GM18873 (cell line): ENCODE results near the gene SLC52A1.
"Not testable (repeated sequence)": the region's sequence is repeated elsewhere in the genome, so short reads cannot be mapped to it uniquely, and the experiment has no call there.

Experiments
- ATAC-seq: cut with Tn5 transposase; IDR thresholded peaks from one replicate; pipeline ENCODE4 v1.9.1; 2021; ENCODE audit warnings: mild to moderate bottlenecking, moderate library complexity, moderate number of reproducible peaks; ENCODE audit not compliant: unreplicated experiment, low FRiP score

SLC52A1 gene

DNA sequence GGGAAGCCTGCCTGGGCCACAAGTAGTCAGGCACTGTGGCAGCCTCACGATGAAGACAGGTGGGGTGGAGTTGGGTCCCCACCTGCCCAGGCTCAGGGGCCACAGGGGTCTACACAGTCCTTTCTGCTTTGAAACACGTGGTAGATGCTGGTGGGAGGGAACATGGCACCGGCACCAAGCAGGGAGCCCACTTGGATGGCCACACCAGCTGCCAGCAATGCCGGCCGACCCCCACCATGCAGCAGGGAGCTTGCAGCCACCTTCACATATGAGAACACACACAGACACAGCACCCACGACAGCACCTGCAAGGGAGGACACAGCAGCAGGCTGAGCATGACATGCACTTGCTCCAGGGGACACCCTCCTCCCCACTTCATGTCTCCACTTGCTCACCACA is 2.4 kb downstream of the SLC52A1 start:
- ATAC-seq: no peak

DNA sequence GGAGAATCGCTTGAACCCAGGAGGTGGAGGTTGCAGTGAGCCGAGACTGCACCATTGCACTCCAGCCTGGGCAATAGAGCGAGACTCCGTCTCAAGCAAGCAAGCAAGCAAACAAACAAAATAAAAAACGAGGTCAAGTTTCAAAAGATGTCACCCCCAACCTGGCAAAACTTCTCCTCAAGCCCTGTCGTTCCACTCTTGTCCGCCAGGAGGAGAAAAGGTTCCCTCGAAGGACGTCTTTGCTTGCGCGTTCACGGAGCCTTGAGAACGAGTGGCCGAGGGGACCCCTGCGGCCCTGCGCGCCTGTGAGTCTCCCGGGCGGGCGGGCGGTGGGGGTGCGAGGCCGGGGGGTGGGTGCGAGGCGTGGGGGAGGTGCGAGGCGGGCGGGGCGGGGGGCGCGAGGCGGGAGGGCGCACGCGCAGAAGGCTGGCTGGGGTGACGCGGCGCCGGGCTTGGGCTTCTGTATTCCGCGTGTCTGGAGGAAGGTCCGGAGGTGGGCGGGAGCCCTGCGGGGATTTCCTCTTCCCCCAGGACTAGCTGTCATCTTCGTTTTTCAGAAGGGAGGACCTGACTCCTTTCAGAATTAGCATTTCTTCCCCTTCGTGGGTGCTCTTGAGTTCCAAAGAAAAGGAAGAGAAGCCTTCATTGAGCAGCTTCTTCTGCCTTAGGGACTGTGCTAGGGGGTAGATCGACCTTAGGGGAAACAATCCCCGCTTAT is 3.7 kb downstream of the SLC52A1 start:
- no peak for ATAC-seq

DNA sequence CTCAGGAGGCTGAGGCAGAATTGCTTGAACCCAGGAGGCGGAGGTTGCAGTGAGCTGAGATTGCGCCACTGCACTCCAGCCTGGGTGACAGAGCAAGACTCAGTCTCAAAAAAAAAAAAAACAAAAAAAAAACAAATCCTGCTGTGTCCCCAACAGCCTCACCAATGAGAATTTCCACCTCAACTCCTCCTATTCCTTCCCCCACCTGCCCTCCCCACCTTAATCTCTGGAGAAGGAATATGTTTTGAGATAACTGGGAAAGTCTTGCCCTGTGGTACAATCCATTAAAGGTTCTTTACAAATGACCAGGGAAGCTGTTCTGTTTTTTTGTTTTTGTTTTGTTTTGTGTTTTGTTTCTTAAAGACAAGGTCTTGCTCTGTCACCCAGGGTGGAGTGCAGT is 5.1 kb downstream of the SLC52A1 start:
- not testable (repeated sequence) for ATAC-seq

DNA sequence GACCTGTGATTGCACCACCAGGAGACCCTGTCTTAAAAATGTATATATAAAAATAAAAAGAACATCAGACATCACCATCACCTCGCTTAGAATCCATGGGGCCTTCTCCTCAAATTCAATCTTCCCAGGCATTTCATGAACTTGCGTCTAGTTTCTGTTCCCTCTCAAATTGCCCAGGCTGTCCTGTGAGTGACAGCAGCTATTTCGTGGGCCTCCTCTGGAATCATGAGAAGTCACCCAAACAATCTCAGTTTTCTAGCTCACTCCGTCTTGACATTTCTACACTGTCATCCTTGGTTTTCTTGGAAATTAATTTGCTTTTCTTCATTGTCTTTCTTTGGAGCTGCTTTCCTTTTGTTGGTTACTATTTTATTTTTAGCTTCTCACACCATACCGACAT is 7.3 kb downstream of the SLC52A1 start:
- ATAC-seq: no peak

DNA sequence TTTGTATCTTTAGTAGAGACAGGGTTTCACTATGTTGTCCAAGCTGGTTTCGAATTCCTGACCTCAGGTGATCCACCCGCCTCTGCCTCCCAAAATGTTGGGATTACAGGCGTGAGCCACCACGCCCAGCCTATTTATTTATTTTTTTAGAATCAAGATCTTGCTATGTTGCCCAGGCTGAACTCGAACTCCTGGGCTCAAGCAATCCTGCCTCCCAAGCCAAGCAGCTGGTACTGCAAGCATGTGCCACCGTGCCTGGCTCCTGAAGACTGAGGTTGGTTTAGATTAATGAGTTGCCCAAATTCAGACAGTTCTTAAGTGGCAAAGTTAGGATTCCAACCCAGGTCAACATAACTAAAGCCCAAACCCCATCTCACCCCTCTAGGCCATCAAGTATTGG is 7.9 kb downstream of the SLC52A1 start:
- ATAC-seq: no peak

DNA sequence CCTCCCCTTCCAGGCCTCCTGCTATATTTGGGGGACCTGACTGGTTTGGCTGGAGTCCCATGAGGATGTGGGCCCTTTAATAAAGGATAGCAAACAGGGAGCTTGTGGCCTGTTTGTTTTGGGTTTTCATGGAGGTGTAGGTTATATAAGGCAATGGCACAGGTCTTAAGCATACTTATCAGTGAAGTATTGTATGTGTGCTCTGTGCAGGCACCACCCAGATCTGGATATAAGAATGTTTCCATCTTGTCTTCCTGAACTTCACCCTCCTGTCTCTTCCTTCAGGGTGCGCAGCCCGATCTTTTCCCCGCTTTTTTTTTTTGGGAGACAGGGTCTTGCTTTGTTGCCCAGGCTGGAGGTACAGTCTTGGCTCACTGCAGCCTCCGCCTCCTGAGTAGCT is 10.6 kb downstream of the SLC52A1 start:
- no peak for ATAC-seq

DNA sequence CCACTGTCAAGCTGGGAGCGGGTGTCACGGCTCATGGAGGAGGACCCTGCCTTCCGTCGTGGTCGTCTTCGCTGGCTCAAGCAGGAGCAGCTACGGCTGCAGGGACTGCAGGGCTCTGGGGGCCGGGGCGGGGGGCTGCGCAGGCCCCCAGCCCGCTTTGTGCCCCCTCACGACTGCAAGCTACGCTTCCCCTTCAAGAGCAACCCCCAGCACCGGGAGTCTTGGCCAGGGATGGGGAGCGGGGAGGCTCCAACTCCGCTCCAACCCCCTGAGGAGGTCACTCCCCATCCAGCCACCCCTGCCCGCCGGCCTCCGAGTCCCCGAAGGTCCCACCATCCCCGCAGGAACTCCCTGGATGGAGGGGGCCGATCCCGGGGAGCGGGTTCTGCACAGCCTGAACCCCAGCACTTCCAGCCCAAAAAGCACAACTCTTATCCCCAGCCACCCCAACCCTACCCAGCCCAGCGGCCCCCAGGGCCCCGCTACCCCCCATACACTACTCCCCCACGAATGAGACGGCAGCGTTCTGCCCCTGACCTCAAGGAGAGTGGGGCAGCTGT is 11.6 kb downstream of the SLC52A1 start:
- ATAC-seq: no peak

DNA sequence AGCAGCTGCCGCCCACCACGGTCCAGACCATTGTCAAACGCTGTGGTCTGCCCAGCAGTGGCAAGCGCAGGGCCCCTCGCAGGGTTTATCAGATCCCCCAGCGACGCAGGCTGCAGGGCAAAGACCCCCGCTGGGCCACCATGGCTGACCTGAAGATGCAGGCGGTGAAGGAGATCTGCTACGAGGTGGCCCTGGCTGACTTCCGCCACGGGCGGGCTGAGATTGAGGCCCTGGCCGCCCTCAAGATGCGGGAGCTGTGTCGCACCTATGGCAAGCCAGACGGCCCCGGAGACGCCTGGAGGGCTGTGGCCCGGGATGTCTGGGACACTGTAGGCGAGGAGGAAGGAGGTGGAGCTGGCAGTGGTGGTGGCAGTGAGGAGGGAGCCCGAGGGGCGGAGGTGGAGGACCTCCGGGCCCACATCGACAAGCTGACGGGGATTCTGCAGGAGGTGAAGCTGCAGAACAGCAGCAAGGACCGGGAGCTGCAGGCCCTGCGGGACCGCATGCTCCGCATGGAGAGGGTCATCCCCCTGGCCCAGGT is 13.0 kb downstream of the SLC52A1 start:
- ATAC-seq: no peak

DNA sequence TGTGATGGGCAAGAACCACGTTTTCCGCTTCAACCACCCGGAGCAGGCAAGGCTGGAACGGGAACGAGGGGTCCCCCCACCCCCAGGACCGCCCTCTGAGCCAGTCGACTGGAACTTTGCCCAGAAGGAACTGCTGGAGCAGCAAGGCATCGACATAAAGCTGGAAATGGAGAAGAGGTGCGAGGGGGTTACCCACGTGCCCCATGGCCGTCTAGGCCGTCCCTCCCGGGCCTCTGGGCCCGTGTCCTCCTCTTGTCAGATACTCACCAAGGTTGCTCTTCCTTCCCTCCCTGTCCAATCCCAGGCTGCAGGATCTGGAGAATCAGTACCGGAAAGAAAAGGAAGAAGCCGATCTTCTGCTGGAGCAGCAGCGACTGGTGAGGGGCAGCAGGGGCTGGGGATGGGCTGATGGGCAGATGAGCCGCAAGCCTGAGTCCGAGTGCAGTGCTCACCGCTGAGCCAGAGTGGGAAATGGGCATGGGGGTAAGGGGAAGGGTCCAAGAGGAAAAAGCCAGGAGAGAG is 14.7 kb downstream of the SLC52A1 start:
- no peak for ATAC-seq

DNA sequence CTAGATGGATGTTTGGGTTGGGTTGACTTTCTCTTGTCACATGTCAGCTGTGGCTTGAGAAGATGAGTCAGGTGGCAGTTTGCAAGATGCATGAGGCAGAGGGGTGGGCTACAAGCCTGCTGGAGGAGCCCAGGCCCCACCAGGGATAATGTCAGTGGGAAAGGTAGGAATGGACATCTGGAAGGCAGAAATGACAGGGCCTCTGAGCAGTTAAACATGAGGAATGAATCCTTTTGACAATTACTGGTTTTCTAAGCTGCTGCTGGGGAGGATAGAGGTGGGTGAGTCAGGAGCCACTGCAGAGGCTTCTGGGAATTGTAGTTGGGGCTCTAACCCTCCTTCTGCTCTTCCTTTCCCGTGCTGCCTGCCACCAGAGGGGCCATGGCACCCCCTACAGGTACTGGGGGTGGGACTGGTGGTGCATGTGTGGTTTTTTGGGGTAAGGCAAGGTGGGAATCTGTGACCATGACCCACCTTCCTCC is 15.7 kb downstream of the SLC52A1 start:
- no peak for ATAC-seq

DNA sequence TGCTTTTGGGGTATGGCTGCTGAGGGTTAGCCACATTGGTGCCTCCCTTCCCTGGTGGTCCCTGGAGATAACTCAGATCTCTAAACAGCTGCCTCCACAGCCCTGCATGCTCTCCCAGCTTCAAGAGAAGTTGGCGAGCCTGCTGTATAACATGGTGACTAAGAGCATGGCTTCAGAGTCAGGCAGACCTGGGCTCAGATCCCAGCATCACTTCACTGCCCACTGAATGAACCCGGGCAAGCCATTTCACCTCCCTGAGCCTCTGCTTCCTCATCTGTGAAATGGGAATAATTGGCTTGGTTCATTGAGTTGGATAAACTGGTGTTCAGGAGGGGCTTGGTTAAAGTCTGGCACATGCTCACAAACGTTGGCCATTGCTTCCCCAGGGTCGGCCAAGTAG is 20.9 kb downstream of the SLC52A1 start:
- no peak for ATAC-seq

DNA sequence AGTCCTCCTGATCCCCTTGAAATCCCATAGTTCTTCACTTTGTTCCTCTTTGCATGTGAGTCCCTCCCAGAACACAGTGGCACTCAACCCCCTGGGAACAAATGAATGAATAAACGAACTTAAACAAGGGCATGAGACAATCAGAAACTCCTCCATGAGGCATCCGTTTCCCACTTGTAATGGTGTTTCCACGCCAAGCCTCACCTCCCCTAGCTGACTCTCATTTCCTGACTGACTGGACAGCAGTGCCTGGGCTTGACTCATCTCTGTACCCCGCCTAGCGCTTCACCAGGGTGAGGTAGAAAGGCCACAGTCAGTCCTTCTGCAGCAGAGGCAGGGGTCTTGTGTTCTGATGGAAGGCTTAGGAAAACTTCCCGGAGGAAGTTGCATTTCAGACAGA is 23.3 kb downstream of the SLC52A1 start:
- no peak for ATAC-seq

DNA sequence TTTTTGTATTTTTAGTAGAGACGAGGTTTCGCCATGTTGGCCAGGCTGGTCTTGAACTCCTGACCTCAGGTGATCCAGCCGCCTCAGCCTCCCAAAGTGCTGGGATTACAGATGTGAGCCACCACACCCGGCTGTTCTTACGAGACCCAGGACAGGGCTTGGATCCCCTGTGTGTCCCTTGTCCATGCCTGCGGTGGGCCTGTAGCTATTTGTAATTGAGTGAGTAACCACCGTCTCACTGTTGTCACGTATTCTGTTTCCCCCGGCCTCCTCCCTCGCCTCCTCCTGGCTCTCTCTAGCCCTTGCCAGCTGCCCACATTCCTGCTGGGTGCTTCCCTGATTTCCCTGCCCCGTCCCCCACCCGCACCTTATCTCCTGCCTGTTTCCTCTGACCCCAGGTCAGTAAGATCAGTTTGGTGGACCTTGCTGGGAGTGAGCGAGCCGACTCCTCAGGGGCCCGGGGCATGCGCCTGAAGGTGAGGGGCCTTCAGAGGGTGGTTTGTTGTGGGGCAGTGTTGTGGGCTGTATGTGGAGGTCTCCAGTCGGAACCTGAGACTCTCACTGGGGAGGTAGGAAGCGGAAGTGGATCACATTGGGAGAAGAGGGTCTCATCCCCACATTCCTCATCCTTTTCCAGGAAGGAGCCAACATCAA is 31.9 kb downstream of the SLC52A1 start:
- no peak for ATAC-seq

DNA sequence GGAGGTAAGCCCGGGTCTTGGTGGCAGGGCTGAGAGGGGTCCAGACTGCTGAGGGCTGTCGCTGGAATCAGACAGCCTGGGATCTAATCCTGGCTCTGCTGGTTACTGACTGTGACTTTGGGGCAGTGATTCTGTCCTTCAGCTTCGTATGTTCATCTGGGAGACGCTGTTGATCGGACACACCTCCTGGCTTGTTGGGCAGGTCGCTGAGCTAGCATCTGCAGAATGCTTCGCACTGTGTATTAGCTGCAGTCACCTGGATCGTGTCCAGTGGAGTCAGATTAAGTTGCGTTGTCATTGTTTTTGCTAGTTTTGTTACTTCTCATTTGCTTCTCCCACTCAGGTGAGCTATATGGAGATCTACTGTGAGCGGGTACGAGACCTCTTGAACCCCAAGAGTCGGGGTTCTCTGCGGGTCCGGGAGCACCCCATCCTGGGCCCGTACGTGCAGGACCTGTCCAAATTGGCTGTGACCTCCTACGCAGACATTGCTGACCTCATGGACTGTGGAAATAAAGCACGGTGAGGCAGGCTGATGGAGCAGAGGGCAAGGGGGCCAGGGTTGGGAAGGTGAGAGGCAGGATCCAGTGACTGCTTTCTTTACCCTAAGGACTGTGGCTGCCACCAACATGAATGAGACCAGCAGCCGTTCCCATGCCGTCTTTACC is 33.0 kb downstream of the SLC52A1 start:
- ATAC-seq: no peak

DNA sequence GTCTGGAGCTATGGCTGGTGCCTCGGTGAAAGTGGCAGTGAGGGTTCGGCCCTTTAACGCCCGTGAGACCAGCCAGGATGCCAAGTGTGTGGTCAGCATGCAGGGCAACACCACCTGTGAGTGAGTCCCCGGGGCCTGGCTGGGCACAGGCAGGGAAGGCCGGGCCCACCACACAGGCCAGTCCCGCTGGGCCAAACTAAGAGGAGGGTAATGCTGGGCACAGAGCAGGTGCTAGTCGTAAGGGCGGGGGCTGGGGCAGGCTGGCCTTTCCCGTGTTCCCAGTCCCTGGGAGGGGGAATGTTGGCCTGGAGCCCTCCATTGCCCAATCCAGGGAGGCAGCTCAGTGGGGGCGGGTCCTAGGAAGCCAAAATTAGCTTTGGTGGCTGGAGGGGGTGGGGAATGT is 35.0 kb downstream of the SLC52A1 start:
- no peak for ATAC-seq

DNA sequence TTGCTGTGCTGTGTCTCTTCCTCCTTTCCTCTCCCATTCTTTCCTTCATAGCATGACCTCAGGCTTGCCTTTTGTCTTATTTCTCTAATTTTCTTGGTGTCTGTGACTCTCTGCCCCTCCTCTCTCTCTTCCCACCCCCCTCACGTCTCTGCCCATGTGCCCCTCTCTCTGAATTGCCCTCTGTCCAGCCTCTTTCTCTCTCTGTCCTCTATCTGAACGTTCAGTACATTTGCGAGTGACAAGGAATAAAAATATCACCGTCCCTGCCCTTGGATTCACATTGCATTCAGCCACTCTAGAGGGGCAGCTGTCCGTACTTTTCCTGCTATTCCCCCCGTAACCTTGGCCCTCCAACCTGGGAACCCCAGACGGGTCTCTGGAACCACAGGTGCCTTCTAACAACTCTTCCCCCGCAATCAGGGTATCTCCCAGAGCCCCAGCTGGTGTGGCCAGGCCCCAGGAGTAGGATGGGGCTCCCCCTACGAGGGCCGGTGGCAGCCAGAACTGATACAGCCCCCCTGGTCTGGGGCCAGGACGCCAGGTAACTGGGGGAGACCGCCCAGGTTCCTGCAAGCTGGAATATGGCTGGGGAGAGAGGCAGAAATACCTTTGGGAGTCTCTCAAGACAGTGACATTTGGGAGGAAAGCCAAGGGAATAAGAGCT is 35.7 kb downstream of the SLC52A1 start:
- ATAC-seq: no peak

DNA sequence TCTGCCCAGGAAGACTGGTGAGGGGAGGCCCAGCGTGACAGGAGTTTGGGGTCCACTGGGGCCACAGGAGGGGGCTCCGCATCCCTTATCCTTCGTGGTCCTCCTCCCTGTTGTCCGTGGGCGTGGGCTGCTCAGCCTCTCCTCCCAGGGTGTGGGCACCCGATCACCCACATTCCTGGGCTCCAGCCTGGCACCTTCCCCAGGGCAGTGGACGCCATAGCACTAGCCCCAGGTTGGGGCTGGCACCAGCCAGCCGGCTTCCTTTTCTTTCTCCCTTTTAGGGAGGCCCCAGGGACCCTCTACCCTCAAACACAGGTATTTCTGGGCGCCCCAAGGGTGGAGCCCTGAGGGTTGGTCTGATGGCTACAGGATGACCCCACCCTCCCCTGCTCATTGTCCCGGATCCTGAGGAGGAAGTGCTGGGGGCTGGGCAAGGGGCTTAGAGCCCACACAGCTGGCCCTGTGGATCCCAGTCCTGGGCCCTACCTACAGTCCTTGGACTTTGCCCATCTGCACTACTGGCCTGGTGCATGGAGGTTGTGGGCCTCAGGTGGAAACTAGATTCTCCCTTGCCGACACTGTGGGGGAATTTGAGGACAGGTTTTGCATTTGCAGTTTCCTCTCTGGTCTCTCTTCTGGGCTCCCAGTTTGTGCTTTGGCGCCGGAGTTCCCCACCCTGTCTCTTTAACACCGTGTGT is 36.3 kb downstream of the SLC52A1 start:
- ATAC-seq: no peak

DNA sequence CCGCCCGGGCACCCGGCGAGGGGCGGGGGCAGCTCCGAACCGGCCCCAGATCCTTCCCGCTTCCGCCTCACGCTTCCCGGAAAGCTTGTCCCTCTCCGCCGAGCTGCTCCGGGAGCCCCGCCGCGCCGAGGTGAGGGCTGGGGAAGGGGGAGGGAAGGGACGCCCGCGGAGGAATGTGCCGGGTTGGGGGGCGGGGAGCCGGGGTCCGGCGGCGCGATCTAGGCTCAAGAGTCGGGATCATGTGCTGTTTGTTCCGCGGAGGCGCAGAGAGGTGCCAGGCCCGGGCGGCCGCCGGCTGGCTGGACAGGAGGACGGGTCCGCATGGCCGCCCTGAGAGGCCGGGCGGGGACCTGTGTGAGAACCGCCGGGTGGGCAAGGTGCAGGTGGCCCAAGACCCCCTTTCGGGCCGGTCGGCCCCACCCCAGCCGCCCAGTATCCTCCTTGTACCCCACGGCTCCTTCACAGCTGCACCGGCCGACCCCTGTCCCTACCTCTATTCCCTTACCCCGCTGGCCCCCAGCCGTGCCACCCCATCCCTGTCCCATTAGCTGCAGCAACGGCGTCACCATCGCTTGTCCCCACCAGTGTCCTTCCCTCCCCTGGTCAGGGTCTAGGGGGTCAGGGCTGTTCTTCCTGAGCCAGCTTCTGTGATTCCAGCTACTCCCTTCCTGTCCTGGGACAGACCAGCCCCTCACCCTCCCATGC is 37.0 kb downstream of the SLC52A1 start:
- no peak for ATAC-seq
